Left lung (tissue), 10 donors: ENCODE results near the gene CA12. TPM values are rescaled to one million over a fixed set of nuclear protein-coding genes. Genes with fewer than 3 reads are reported as not detected.

ENCODE experiments used
- ATAC-seq: fragments of 200-7000 bp; cut with Tn5 transposase; one replicate; pipeline ENCODE4 v1.9.1; 2020; ENCODE audit warnings: moderate library complexity
- DNase-seq, 4 donors: peaks; one replicate each; pipeline ENCODE4 v3.0.0-alpha.2; 2013 to 2020
- H3K27ac ChIP-seq, 2 donors: fragments of 200-600 bp; sonication (generic) in 1 of 2; one replicate each; pipeline versions ENCODE4 v1.5.0 to v1.8.0; 2020 to 2021
- H3K27me3 ChIP-seq, 2 donors: fragments of 200-600 bp; sonication (generic) in 1 of 2; one replicate each; pipeline versions ENCODE4 v1.5.0 to v1.8.0; 2020 to 2021
- H3K36me3 ChIP-seq, 2 donors: fragments of 200-600 bp; sonication (generic) in 1 of 2; one replicate each; pipeline versions ENCODE4 v1.5.0 to v1.8.0; 2020 to 2021
- H3K4me1 ChIP-seq, 2 donors: fragments of 200-600 bp; one replicate each; pipeline ENCODE4 v1.8.0; 2021
- H3K4me3 ChIP-seq, 2 donors: fragments of 200-600 bp; sonication (generic) in 1 of 2; one replicate each; pipeline versions ENCODE4 v1.5.0 to v1.8.0; 2020 to 2021; ENCODE audit warnings: mild to moderate bottlenecking in 1 of 2
- H3K9me3 ChIP-seq, 2 donors: fragments of 200-600 bp; sonication (generic) in 1 of 2; one replicate each; pipeline versions ENCODE4 v1.5.0 to v1.8.0; 2020 to 2021
- intact Hi-C, 2 donors: fragments of 100-400 bp; cut with DNase I; formaldehyde crosslinking; loops; one replicate each; pipeline versions ENCODE4 v1.11.2 to v1.14.2; 2022
- polyA plus RNA-seq, 6 donors: library from polyadenylated mRNA; unstranded; fragments of 120-200 nt; gene quantifications; one replicate each; pipeline ENCODE4 v1.2.1, GENCODE V29; 2013; ENCODE audit not compliant: insufficient read length in 6 of 6
- total RNA-seq, 2 donors: library from RNA; stranded (reverse); fragmentation: NEBNext Ultra II Directional; extraction: Animal tissue kit (Norgen Biotek cat#: 25700); gene quantifications; one replicate each; pipeline ENCODE4 v1.2.1, GENCODE V29; 2021
- TF ChIP-seq, protein P1 (sequence below), 2 donors: fragments of 200-600 bp; sonication (generic) in 1 of 2; IDR thresholded peaks; one replicate each; pipeline versions ENCODE4 v1.5.0 to v1.8.0; 2021; ENCODE audit warnings: antibody characterized with exemption in 2 of 2
- donor health status: DM: no; HTN: yes; CAD: no.
- donor health status: DM: no; HTN: no; CAD: no.

The CA12 gene
- total and polyA plus RNA-seq, 8 donors: 1.6 to 20.5 (median 5.6) TPM

DNA sequence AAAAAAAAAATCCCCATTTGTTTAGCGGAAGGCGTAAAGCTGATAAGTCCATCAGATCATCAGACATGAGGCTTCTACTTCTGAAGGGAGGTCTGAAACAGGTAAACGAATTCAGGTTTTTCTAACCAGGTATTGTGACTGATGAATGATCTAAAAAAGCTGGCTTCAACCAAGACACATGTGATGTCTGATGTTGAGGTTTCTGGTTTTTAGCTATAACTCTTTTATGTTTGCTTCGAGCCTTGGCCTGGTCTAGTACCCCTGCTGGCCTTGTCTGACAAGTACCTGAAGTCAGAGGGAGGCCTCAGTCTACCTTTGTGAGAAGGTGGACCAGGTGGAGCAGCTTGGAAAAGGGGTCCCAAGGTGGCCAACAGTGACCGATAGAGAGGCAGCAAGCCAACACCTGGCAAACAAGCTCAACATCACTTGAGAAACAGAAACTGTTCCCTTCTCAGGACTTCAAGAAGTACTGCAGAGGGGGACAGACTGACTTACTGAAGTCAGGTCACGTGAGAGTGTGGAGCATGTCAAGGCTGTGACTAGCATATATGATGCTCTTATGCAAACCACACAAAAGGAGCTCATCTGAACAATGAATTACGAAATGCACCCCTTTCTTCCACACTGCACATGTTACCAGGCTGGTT lies 33.0 kb upstream of the CA12 start:
- H3K4me1 ChIP-seq: no peaks in the 10 kb centered on the region
- intact Hi-C loops: no loop called here
- H3K27me3 ChIP-seq: no peaks in the 10 kb centered on the region
- no peaks in the 10 kb centered on the region for H3K9me3 ChIP-seq
- H3K36me3 ChIP-seq: no peaks in the 10 kb centered on the region
- DNase-seq: no peak
- TF ChIP-seq, protein P1, sequence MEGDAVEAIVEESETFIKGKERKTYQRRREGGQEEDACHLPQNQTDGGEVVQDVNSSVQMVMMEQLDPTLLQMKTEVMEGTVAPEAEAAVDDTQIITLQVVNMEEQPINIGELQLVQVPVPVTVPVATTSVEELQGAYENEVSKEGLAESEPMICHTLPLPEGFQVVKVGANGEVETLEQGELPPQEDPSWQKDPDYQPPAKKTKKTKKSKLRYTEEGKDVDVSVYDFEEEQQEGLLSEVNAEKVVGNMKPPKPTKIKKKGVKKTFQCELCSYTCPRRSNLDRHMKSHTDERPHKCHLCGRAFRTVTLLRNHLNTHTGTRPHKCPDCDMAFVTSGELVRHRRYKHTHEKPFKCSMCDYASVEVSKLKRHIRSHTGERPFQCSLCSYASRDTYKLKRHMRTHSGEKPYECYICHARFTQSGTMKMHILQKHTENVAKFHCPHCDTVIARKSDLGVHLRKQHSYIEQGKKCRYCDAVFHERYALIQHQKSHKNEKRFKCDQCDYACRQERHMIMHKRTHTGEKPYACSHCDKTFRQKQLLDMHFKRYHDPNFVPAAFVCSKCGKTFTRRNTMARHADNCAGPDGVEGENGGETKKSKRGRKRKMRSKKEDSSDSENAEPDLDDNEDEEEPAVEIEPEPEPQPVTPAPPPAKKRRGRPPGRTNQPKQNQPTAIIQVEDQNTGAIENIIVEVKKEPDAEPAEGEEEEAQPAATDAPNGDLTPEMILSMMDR (IDR thresholded peaks at IDR 0.05): no peak
- no peak for ATAC-seq
- no peak overlapping the region for H3K4me3 ChIP-seq
- no peak overlapping the region for H3K27ac ChIP-seq

DNA sequence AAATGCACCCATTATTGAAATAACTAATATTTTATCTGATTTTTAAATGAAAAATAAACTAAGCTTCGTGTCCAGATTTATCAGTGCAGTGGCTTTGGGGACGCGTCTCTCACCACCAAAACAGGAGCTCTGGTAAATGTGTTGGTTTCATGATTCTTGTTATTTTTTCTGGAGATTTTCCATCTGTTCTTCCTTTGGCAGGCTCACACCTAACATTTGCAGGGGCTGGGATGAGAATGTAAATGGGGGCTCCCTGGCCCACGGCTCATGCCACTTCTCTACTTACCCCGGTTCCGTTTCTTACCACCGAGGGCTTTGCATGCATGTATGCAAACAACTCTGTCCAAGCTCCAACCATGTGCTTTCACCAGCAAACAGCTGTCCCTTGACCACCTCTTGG lies 30.9 kb upstream of the CA12 start:
- ATAC-seq (no peak), DNase-seq (no peak)
- Histone ChIP-seq H3K27me3 (no peaks in the 10 kb centered on the region), H3K27ac (no peak overlapping the region), H3K4me1 (no peaks in the 10 kb centered on the region), H3K4me3 (no peak overlapping the region), H3K9me3 (no peaks in the 10 kb centered on the region), H3K36me3 (no peaks in the 10 kb centered on the region)
- TF ChIP-seq, protein P1 (IDR thresholded peaks at IDR 0.05): no peak
- intact Hi-C loops: no loop called here

DNA sequence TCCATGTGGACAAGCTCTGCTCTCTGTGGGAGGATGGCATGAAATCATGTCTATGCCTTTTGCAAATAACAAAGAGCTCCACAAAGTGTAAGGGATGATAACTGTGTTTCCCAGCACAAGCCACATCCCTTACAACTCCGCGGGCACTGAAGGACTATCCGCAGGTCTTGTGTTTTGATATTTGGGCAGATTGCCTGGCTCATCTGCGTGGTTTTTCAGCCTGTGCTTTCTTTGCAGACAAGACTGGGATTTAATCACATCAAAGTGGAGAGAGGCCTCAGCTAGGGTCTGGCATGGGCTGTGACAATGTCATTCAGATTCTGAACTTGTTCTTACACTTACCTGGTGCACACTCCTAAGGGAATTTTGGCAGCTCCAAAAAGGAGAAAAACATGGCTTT lies 30.2 kb upstream of the CA12 start:
- H3K36me3 ChIP-seq: no peaks in the 10 kb centered on the region
- ATAC-seq (no peak), DNase-seq (no peak)
- no peaks in the 10 kb centered on the region for H3K9me3 ChIP-seq
- no peak overlapping the region for H3K27ac ChIP-seq
- no peak overlapping the region for H3K4me3 ChIP-seq
- intact Hi-C loops: no loop called here
- TF ChIP-seq, protein P1 (IDR thresholded peaks at IDR 0.05): no peak
- H3K27me3 ChIP-seq: no peaks in the 10 kb centered on the region
- H3K4me1 ChIP-seq: no peaks in the 10 kb centered on the region

DNA sequence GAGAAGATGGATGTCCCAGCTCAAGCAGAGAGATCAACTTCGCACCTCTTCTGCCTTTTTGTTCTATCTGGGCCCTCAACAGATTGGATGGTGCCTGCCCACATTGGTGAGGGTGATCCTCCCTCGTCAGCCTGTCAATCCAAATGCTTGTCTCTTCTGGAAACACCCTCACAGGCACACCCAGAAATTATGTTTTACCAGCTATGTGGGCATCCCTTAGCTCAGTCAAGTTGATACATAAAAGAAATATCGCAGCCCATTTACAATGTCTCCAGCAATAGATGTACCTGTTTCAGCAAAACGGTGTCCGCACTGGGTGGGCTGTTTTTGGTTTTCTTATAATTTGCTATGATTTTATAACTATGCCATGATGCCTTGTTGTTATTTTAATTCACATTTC lies 27.5 kb upstream of the CA12 start:
- H3K27me3 ChIP-seq: no peaks in the 10 kb centered on the region
- intact Hi-C loops: loop anchor here in 1 of 2 donors (10.0 kb wide), 1 partner anchor 364 kb away; the partner anchor contains the start of gene TPM1
- DNase-seq (no peak), ATAC-seq (no peak)
- H3K9me3 ChIP-seq: no peaks in the 10 kb centered on the region
- no peak overlapping the region for H3K27ac ChIP-seq
- TF ChIP-seq, protein P1 (IDR thresholded peaks at IDR 0.05): no peak
- no peaks in the 10 kb centered on the region for H3K36me3 ChIP-seq
- H3K4me3 ChIP-seq: no peak overlapping the region
- H3K4me1 ChIP-seq: peaks cover 0 to 3% of the 10 kb centered on the region in 2 donors

DNA sequence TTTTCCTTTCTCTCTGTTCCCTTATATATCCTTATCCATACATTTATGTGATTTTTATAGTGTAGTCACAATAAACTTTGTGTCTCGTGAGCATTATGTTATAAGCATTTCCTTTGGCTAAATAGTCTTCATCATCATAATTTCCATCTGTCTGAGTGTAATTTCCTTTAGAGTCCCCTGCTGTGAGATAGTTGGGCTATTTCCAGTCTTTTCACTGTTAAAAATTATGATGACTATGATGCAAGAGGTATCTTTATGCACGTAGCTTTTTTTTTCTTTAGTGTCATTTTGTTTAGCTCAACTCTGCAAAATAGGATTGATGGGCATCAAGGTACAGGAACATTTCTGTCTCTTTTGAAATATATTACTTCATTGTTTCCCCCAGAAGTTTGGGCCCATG lies 26.9 kb upstream of the CA12 start:
- TF ChIP-seq, protein P1 (IDR thresholded peaks at IDR 0.05): no peak
- peak in 1 of 4 donors; percentile 37 for DNase-seq
- intact Hi-C loops: loop anchor here in 1 of 2 donors (10.0 kb wide), 1 partner anchor 364 kb away; the partner anchor contains the start of gene TPM1
- ATAC-seq: no peak
- no peaks in the 10 kb centered on the region for H3K36me3 ChIP-seq
- no peaks in the 10 kb centered on the region for H3K27me3 ChIP-seq
- no peaks in the 10 kb centered on the region for H3K9me3 ChIP-seq
- H3K4me1 ChIP-seq: peaks cover 0 to 3% of the 10 kb centered on the region in 2 donors
- H3K4me3 ChIP-seq: no peak overlapping the region
- H3K27ac ChIP-seq: no peak overlapping the region
